H54 (cell line): ENCODE measurements around the gene SEC61G.

ENCODE experiments used
- DNase-seq: peaks from one replicate; pipeline ENCODE4 v3.0.0; 2011; ENCODE audit warnings: low spot score, mixed read lengths; ENCODE audit not compliant: insufficient read length
- FAIRE-seq: peaks from 3 replicates; lab custom pipeline; 2011; peaks lifted over from hg19 to GRCh38; lab: Jason Lieb, UNC
- POLR2A ChIP-seq: IDR thresholded peaks from 2 replicates; pipeline ENCODE4 v1.6.1; 2011; ENCODE audit warnings: low read depth, mild to moderate bottlenecking, low read length

SEC61G gene

DNA sequence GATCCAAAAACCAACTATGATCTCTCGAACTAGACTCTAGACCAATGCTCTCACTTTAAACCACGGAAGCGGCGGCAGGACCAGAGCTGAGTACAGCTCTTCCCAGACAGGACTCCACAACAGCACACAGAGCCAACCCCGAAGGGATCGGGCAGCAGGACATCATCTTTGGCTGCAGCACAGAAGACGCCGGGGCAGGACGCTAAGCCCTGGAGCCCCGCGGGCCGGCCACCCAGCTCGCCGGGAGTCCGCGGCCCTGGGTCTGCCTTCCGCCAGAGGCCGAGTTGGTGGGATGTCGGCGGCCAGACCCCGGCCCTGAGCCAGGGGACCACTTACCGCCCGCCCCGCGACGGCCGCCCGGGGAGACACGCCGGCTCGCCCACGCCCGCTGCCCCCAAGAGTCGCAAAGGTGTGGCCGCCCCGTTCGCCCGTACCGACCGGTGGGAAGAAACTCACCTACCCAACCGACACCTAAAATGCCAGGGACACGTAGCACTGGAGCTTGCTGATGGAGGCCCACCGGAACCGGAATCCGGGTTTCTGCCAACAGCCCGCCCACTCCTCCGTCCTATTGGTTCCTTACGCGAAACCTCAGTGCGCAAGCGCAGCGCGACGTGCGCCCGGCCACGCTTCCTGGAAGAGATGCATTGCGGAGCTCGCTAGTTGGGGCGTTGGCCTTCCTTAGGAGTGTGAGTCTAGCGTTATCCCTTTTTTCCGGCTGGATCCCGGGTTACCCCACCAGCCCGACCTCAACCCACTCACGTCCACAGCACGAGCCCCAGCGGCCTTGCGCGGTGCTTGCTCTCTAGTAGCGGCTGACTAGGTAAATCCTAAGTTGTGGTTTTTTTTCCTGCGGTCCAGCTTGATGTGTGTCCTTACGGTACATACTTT lies at the start of gene SEC61G:
Gene SEC61G (minus strand): TSS at position 510 of the 891 bp plus-strand sequence. CDS start 1,623 bp downstream, outside the sequence.
- FAIRE-seq: peak; percentile 97
- no peak; the same call in none of the 2 replicates for TF ChIP-seq POLR2A
- DNase-seq: peak; percentile 100

DNA sequence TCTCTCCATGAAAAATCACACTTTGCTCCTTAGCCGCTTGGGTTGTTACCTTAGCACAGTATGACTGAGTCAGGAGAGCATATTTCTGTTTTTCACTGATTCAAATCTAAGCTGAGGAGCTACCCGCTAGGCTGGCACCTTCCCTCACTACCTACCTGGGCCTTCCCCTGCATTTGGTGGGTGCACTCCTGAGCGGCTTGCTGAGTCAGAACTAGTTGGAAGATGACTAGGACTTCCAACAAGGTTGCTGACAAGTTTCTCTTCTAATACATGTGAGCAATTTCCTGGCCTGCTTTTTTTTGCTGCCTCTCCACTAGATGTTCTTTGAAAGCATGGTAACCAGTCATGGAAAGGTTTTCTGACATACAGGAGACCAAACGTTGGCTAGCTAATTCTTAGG lies 43.8 kb upstream of the SEC61G start:
- no peak for TF ChIP-seq POLR2A
- DNase-seq: no peak
- FAIRE-seq: no peak

DNA sequence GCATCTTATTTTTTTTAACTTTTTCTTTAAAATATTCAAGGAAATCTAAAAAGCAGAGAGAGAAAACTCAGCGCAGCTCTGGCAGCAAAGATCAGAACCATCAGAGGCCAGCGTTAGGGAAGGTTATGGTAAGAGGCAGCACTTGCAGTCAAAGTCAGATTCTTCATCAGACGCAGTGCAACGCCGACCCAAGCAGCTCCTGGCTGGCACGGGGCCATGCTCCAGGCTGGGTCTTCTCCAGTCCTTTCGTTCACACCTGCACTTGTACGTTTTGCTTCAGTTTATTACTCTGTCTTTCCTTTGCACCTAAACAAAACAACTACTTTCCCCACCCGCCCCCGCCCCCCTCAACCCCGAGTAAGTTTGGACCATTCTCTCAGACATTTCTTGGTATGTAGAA lies 43.1 kb upstream of the SEC61G start:
- no peak for DNase-seq
- TF ChIP-seq POLR2A: no peak
- no peak for FAIRE-seq

DNA sequence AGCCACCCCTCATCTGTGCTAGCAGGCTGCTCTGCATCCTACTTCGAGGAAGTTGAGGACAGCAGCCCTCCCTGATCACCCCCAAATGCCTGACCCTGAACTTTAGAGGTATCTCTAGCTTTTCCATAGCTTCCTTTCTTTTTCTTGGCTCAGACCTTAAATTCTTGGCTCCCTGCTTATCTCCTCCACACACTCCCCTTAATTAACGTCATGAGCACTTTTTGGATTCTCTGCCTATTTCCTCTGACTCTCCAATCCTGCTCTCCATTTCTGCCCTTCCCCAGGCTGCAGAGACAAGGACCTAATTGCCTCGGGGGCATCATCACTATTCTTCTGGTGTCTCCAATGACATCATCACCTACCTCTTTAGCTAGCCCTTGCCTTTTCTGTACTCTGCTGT lies 40.8 kb upstream of the SEC61G start:
- TF ChIP-seq POLR2A: no peak
- FAIRE-seq: no peak
- no peak for DNase-seq

DNA sequence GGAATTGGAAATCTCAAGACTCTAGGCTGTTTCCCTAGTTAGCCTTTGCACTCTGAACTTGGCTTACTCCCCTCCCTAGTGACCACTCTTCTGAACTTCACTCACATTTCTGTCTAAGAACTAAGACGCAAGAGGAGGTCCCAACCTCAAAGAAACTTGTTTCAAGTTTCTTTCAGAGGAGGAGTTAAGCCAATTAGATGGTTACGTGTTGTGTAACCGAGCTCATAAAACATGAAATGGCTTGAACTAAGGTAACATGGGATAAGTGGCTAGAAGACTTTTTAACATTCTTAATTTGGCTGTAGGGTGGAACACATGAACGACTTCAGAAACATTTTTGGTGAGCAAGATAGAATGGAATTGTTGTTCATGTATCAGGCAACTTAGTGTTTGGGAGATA lies 39.5 kb upstream of the SEC61G start:
- DNase-seq (no peak), FAIRE-seq (no peak)
- TF ChIP-seq POLR2A: no peak

DNA sequence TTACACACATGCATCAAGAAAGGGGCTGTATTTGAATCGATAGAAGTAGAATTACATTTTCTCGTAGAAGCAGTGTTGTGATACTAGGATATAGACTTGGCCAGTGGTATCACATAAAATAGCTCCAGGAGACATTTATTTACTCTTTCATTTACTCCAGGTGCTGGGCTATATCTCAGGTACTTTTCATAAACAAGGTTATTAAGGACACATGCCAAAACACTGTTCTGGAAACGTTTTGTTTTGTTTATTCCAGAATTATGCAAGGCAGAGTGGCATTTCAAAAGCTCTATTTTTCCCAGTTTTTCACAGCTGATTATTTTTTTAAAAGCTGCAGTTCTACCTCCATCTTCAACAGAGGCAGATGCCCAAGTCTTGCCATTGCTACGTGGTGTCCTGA lies 37.8 kb upstream of the SEC61G start:
- no peak for DNase-seq
- no peak for FAIRE-seq
- no peak for TF ChIP-seq POLR2A

DNA sequence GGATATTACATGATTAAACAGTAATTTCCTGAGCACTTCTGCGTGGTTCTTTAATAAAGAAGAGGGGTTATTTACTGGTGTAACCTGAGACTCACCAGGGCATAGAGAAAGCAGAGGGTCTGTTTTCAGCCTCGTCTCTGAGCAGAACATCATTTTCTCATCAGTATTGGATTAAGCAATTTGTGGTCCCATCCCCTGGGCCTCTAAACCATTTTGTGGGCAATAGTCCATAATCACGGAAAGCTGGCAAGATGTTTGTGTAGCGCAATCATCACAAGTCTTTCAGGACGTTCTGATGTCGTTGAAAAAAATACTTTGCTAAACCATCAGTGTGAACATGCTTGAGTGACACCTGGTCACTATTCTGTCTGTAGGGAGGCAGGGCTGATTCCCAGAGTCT lies 37.1 kb upstream of the SEC61G start:
- FAIRE-seq: no peak
- DNase-seq: no peak
- TF ChIP-seq POLR2A: no peak

DNA sequence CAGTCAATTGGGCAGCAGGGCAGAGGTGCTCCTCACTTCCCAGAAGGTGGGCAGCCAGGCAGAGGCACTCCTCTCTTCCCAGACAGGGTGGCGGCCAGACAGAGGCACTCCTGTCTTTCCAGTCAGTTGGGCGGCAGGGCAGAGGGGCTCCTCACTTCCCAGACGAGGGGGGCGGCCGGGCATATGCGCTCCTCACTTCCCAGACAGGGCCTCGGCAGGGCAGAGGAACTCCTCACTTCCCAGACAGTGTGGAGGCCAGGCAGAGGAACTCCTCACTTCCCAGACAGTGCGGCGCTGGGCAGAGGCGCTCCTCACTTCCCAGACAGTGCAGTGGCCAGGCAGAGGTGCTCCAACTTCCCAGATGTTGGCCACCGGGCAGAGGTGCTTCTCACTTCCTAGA lies 33.4 kb upstream of the SEC61G start:
- TF ChIP-seq POLR2A: no peak
- FAIRE-seq (no peak), DNase-seq (no peak)

DNA sequence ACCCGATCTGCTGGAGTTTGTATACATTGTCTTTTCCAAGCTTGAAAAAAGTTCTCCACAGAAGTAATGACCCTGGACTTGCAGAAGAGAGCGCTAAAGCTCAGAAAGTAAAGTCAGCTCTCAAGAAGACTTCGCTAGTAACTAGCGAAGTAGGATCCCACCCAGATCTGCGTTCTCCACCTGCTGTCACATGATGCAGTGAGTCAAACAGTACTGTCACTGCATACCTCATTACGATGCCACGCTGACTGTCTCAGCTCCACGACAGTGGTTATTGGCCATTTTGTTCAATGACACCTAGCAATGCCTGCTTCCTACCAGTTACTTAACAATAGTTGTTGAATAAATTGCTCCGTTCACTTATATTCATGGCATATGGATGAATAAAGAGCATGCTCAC lies 29.7 kb upstream of the SEC61G start:
- no peak for TF ChIP-seq POLR2A
- FAIRE-seq (peak; percentile 95), DNase-seq (peak; percentile 86)

DNA sequence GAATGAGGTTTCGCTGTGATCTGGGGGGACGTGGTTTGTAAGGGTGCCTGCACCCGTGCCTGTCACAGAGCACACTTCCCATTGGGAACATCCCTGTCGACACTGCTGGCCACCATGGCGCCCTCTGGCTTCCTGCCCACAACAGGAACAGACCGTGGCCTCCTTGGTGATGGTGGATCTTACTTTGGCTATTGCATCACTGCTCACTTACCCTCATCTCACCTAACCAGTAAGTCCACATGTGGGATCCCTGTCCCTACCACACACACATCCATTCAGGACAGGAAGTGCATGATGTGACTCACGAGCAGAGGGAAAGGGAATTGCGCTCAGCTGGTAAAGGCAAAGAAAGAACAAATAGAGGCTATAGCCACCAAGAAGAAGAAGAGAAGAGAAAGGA lies 26.2 kb upstream of the SEC61G start:
- DNase-seq (no peak), FAIRE-seq (no peak)
- no peak for TF ChIP-seq POLR2A

DNA sequence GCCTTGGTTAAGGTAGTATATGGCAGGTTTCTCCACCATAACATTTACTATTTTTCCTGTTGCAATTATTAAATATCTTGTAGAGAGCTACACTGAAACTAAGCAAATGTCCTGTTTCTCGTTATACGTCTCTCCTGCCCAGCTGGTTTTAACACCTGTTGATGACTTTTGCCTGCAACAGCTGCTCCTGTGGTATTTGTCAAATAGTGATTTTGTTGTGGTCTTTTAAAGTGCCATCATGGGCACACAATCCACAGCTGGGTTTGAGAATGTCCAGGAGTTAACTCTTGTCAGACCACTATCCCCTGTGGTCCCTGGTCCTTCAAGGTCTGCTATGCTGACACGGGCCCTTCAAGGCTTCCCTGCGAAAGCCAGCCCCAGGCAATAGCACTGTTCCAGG lies 24.9 kb upstream of the SEC61G start:
- no peak for FAIRE-seq
- TF ChIP-seq POLR2A: no peak
- no peak for DNase-seq

DNA sequence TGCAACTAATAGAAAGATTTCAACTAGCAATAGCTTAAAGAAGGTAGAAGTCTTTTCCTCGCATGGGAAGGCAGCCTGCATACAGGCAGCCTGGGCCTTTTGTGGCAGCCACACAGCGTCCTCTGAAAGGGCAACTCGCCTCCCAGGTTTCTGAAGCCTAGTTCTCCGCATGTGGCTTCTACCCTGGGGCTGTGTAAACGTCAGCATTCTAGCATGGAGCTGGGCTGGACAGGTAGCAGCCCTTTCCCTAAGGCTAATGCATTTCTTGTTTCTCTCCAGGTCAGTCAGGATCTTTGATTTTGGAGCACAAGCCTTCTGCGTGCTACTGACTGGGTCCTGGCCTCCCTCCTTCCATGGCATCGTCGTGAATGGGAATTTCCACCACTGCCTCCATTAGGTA lies 23.8 kb upstream of the SEC61G start:
- TF ChIP-seq POLR2A: no peak
- no peak for DNase-seq
- FAIRE-seq: no peak

DNA sequence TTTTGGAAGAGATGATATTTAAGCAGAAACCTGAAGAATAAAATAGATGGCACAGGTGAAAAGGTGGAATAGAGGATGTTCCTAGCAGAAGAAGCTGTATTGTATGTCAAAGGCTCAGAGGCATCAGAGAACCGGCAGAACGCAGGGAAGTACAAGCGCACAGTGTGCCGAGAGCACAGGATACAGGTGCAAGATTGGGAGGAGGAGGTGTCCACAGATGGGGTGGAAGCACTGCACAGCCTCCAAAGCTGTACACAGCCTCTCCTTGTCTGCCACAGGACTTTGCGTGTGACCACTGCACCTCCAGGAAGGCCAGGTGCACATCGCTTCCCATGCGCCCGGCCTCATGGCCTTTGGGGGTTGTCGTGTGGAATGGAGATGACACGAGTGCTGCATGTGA lies 23.3 kb upstream of the SEC61G start:
- DNase-seq (no peak), FAIRE-seq (no peak)
- no peak for TF ChIP-seq POLR2A

DNA sequence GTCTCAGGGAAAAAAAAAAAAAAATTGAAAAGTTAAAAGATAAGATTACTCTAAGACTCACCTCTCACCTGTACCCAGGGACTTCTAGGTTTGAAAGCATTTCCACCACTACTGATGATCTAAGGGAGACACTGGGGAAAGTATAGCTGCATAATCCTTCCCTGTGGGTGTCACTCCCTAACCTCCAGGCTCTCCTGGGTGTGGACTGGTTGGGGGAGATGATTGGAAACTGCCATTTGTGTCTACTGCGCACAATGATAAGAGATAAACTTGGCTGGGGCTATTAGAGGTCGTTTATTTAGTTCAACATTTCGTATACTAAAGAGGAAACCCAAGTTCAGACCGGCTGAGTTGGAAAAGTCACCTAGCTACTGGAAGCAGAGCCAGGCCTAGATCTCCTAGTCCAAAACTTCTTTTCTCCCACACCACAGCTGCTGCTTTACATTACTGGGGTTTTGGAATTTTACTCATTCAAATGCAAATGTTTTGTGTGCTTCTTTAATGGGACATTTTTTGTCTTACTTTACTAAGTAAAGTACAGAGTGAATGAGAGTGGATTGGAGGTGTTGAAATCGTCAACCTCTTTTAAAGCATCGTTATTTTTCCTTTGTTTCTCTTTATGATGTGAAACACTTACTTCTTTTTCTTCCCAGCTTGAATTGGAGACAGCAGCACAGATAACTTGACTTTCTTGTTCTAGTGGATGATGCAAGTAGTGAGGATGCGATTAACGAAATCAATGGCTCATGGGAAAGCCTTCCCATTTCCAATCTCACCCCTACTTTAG lies 22.3 kb upstream of the SEC61G start:
- no peak for FAIRE-seq
- no peak for DNase-seq
- TF ChIP-seq POLR2A: no peak
